ENCODE data around the gene JPH3.

DNA sequence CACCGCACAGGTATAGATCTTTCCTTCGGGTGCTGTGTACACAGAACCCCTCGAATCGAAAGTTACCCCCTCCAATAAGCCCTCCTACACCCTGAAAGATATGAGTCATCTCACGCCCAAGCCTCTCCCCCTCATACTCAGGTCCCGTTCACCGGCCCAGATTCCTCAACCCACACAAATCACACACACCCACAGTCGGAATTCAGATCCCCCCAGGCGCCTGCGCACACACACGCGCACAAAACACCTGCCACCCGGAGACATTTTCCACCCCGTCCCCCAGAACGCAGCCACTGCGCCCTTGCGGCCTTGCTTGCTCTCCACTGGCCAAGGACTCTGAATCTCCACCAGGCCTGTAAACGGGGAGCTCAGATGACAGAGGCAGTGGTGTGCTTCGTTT lies 4.9 kb downstream of the JPH3 start:
- TF ChIP-seq, protein P1, sequence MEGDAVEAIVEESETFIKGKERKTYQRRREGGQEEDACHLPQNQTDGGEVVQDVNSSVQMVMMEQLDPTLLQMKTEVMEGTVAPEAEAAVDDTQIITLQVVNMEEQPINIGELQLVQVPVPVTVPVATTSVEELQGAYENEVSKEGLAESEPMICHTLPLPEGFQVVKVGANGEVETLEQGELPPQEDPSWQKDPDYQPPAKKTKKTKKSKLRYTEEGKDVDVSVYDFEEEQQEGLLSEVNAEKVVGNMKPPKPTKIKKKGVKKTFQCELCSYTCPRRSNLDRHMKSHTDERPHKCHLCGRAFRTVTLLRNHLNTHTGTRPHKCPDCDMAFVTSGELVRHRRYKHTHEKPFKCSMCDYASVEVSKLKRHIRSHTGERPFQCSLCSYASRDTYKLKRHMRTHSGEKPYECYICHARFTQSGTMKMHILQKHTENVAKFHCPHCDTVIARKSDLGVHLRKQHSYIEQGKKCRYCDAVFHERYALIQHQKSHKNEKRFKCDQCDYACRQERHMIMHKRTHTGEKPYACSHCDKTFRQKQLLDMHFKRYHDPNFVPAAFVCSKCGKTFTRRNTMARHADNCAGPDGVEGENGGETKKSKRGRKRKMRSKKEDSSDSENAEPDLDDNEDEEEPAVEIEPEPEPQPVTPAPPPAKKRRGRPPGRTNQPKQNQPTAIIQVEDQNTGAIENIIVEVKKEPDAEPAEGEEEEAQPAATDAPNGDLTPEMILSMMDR (IDR thresholded peaks at IDR 0.05): no peak
- no peak for TF ChIP-seq POLR2A (IDR thresholded peaks at IDR 0.05)
